Gastroesophageal sphincter (tissue), 3 donors: ENCODE measurements around the gene SLC13A1.

Experiments used
- CTCF ChIP-seq, 4 experiments: fragments of 200-600 bp in 2 of 4; fragments of 450-650 bp in 2 of 4; sonication (generic) in 1 of 4; IDR thresholded peaks; one replicate each; pipeline ENCODE4 v1.5.1; 2017 to 2019; ENCODE audit warnings: antibody characterized with exemption in 4 of 4, mild to moderate bottlenecking in 2 of 4, moderate library complexity in 2 of 4
- EP300 ChIP-seq: sonication (generic); formaldehyde crosslinking; IDR thresholded peaks from one replicate; pipeline ENCODE4 v1.6.1; 2017; ENCODE audit warnings: antibody characterized with exemption, mild to moderate bottlenecking
- POLR2AphosphoS5 ChIP-seq: sonication (generic); formaldehyde crosslinking; IDR thresholded peaks from one replicate; pipeline ENCODE4 v1.6.1; 2017; ENCODE audit warnings: antibody characterized with exemption

GRCh38 chr7:123131961-123132360, 67.8 kb downstream of the SLC13A1 start:
- TF ChIP-seq CTCF (IDR thresholded peaks at IDR 0.05) (no peak), EP300 (no peak), POLR2AphosphoS5 (no peak)
